NK-92 (cell line): ENCODE results near the gene TMEM201.
"Not testable (repeated sequence)": the region's sequence is repeated elsewhere in the genome, so short reads cannot be mapped to it uniquely, and the experiment has no call there.

Experiments used
- DNase-seq: peaks from one replicate; lab custom pipeline; 2025; ENCODE audit not compliant: unreplicated experiment; lab: John Stamatoyannopoulos, UW

Gene TMEM201

GRCh38 chr1:9588551-9589143, at the start of gene TMEM201:
Gene TMEM201, plus strand, starts transcription at chr1:9588911. Its CDS starts 20 bp downstream, at chr1:9588931.
- peak; percentile 51 for DNase-seq

DNA sequence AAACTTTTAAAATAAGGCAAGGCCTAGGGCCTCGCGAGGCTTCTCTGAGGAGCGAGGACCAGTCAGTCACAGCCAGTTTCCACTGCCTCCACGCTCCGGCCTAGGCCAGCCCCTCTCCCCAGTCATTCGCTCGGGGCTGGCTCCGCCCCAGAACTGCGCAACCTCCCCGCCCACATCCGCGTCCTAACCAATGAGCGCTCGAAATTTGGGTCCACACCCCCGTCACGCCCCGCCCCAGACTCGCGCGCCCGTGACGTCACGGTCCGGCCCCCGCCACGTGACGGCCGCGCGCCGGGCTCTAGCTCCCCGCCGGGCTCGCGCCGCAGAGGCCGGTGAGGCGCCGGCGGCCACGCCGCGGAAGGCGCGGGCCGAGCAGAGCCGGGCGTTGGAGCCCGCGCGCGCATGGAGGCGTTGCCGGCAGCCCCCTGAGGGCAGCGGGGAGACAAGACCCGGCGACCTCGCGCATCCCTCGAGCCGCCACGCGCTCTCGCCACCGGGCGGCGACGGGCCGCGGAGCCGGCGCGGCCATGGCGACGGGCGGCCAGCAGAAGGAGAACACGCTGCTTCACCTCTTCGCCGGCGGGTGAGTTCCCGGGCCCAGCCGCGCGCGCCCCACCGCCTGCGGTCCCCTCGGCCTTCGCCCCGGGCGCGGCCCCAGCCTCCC, 49.4 kb upstream of the TMEM201 start, which contains the start of gene SLC25A33:
SLC25A33 (plus strand) TSS at position 301 of the 664 bp plus-strand sequence; CDS start at position 528, 227 bp downstream.
- peak; percentile 73 for DNase-seq

GRCh38 chr1:9539829-9540550, 48.7 kb upstream of the TMEM201 start:
- no peak for DNase-seq

- DNase-seq, result no peak
These were observed 46.3 kb upstream of the TMEM201 start for GRCh38 chr1:9542430-9542829.

DNA sequence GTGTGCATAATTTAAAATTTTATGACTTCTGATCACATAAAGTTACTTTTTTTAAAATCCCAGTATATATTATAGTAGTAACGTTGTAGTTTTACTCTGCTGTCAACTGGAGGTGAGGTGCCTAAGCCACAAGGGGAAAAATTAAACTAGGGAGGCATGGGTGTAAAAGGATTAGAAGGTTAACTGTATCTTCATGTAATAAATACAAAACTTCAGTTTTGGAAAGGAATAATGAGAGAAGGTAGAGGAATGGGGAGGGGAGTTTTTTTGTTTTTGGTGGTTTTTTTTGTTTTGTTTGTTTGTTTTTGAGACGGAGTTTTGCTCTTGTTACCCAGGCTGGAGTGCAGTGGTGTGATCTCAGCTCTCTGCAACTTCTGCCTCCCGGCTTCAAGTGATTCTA, 43.8 kb upstream of the TMEM201 start:
- no peak for DNase-seq

DNA sequence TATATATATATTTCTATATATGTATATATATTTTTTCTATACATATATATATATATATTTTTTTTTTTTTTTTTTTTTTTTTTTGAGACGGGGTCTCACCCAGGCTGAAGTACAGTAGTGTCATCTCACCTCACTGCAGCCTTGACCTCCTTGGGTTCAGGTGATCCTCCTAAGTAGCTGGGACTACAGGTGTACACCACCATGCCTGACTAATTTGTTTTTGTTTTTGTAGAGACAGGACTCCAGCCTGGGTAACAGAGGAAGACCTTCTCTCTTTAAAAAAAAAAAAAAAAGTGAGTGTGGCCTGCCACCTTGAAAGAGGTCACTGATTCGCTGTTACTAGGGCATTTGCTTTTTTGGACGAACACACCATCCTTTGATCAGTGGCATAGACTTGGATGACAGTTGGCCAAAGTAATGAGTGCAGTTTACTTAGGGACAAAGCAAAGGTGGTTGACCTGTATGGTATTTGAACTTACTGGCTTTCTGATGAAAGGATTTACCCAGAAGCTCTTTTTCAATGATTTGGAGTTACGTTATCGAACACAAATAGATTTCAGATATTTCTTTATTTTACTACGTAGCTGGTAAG, 38.7 kb upstream of the TMEM201 start:
- DNase-seq, result no peak

DNA sequence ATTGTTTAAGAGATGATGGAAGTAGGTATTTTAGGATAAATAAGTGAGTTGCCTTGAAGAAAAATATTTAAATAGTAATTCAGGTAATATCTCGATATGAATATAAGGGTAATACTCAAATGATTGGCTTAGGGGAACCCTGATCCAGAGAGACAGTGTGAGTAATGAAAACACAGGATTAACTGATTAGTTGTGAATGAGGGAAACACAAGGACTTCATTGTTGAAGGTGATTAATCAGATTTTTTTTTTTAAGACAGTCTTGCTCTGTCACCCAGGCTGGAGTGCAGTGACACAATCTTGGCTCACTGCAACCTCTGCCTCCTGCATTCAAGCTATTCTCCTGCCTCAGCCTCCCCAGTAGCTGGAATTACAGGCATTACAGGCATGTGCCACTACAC, 36.7 kb upstream of the TMEM201 start:
- DNase-seq, result no peak

- no peak for DNase-seq
These were observed 35.0 kb upstream of the TMEM201 start for GRCh38 chr1:9553736-9554144.

DNA sequence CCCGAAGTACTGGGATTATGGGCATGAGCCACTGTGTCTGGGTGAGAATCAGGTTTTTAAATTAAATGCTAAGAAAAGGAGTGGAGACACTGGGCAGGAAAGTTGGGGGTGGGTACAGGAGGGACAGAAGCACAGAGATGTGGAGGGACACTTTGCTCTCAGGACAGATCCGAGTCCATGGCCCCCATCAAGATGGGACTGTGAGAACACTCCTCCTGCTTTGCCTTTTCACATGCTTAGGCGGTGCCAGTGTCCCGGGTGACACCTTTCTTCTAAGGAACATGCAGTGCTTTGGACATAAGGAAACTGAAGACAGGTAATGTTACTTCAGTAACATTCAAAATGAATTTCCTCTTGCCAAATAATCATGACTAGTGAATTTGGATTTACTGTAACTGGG, 32.8 kb upstream of the TMEM201 start:
- DNase-seq, result no peak

- no peak for DNase-seq
These were observed 31.1 kb upstream of the TMEM201 start for GRCh38 chr1:9557624-9558023.

GRCh38 chr1:9558271-9558945, 30.3 kb upstream of the TMEM201 start:
- no peak for DNase-seq

- no peak for DNase-seq
These were observed 29.7 kb upstream of the TMEM201 start for GRCh38 chr1:9558946-9559545.

- no peak for DNase-seq
These were observed 29.0 kb upstream of the TMEM201 start for GRCh38 chr1:9559673-9560072.

GRCh38 chr1:9560090-9560489, 28.6 kb upstream of the TMEM201 start:
- not testable (repeated sequence) for DNase-seq

GRCh38 chr1:9561429-9561828, 27.3 kb upstream of the TMEM201 start:
- no peak for DNase-seq

DNA sequence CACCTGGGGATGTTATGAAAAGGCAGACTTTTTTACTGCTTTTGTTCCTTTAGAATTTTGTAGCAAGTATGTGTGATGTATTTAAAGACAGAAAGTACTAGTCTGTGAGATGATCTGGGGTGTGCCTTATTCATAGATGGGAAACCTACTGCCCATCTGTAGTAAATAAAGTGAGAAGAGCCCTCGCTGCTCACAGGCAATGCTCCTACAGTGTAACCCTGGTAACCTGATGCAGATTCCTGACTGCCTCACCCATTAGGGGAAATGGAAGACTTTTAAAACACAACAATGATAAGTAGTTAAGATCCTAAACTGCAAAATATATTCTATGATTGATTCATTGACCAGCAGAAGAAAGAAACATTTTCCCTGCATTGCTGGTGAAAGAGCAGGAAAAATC, 19.4 kb upstream of the TMEM201 start:
- no peak for DNase-seq

DNA sequence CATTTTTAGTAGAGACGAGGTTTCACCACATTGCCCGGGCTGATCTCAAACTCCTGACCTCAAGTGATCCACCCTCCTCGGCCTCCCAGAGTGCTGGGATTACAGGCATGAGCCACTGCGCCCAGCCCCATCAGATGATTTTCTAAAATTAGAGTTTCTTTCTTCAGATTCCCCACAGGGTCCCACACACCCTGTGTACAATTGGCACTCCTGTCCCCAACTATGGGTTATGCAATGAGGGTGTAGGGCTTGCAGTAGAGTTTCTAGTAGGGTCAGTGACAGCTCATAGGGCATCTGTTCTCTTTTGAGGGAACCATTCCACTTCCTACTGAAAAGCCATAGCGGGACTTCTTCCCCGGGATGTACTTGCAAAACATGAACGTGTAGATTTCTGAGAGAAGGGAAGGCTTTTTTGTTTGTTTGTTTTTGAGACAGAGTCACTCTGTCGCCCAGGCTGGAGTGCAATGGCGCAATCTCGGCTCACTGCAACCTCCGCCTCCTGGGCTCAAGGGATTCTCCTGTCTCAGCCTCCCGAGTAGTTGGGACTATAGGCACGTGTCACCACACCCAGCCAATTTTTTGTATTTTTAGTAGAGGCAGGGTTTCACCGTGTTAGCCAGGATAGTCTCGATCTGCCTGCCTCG, 17.7 kb upstream of the TMEM201 start:
- DNase-seq, result not testable (repeated sequence)

DNA sequence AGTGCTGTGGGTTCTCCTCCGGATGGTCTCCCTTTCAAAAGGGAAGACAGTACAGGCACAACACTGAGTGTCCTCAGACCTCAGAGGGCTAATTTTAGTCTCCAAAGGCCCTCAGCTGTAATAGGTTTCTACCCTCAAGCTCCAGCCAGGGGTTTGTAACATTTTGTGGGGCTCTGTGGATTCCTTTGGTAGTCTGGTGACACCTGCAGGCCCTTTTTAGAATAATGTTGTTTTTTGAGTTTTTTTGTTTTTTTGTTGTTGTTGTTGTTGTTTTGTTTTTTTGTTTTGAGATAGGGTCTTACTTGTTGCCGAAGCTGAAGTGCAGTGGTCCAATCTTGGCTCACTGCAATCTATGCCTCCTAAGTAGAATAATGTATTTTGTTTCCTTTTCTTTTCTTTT, 15.0 kb upstream of the TMEM201 start:
- no peak for DNase-seq

- no peak for DNase-seq
These were observed 13.2 kb upstream of the TMEM201 start for GRCh38 chr1:9575486-9575885.

- no peak for DNase-seq
These were observed 11.8 kb upstream of the TMEM201 start for GRCh38 chr1:9576903-9577302.
